Measurements from ENCODE around the gene KIF3A. TPM values are rescaled to one million over a fixed set of nuclear protein-coding genes. Genes with fewer than 3 reads are reported as not detected.
A peak's percentile ranks its signal among the peaks of the same experiment; 100 is the strongest.

The KIF3A gene
- total and polyA plus RNA-seq, 4 experiments from 2014 or later, result 9.7 to 25.9 (median 18.5) TPM

DNA sequence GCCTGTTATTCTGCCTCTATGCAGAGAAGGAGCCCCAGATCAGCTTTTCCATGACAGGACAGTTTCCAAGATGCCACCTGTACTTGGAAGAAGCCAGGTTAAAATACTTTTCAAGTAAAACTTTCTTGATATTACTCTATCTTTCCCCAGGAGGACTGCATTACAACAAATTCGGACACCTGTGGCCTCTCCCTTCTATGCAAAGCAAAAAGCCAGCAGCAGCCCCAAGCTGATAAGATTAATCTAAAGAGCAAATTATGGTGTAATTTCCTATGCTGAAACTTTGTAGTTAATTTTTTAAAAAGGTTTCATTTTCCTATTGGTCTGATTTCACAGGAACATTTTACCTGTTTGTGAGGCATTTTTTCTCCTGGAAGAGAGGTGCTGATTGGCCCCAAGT, 63.9 kb downstream of the KIF3A start:
- intact Hi-C loops (cut with micrococcal nuclease), result no loop called here
- Histone ChIP-seq H3K36me3 (ENCODE audit: insufficient read depth, low read length) (no peaks in the 10 kb centered on the region), H3K4me1 (ENCODE audit: insufficient read depth, low read length) (peaks cover 12% of the 10 kb centered on the region), H3K27me3 (ENCODE audit: insufficient read depth, low read length) (no peaks in the 10 kb centered on the region), H3K27ac (ENCODE audit: low read depth, low read length) (no peak overlapping the region), H3K4me3 (ENCODE audit: low read length in 2 of 2) (no peak overlapping the region), H3K9me3 (ENCODE audit: control insufficient read depth in 1 of 2, low read length in 2 of 2) (no peaks in the 10 kb centered on the region)
- POLR2A ChIA-PET (ENCODE audit: partially characterized antibody), result no interaction called here
- CTCF ChIA-PET (ENCODE audit: partially characterized antibody), result no interaction called here
- Mint-ChIP-seq H3K4me1 (peaks cover 8 to 29% (median 10%) of the 10 kb centered on the region in 4 donors), H3K9me3 (no peaks in the 10 kb centered on the region), H3K27ac (peak overlapping the region in 2 of 7 donors; percentile 36 to 79), H3K4me3 (peak overlapping the region in 1 of 8 donors; percentile 8), H3K36me3 (no peaks in the 10 kb centered on the region), H3K27me3 (peaks cover 1 to 2% of the 10 kb centered on the region in 2 donors)
- no peak for DNase-seq

DNA sequence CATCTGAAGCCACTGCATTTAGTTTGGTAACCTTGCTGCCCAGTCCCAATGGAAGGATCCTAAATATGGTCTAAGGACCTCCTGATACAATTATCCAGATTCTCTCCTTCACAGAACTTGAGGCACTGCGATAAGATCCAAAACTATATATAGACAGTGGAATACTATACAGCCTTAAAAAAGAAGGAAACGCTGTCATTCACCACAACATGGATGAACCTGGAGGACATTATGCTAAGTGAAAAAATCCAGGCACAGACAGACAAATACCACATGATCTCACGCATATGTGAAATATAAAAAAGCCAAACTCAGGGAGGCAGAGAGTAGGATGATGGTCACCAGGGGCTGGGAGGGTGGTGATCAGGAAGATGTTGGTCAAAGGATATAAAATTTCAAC, 66.3 kb downstream of the KIF3A start:
- H3K4me1 ChIP-seq (ENCODE audit: insufficient read depth, low read length), result peaks cover 12% of the 10 kb centered on the region
- no peaks in the 10 kb centered on the region for H3K9me3 ChIP-seq (ENCODE audit: control insufficient read depth in 1 of 2, low read length in 2 of 2)
- H3K36me3 Mint-ChIP-seq, result no peaks in the 10 kb centered on the region
- H3K27me3 ChIP-seq (ENCODE audit: insufficient read depth, low read length), result no peaks in the 10 kb centered on the region
- CTCF ChIA-PET (ENCODE audit: partially characterized antibody), result no interaction called here
- DNase-seq, result no peak
- POLR2A ChIA-PET (ENCODE audit: partially characterized antibody), result no interaction called here
- no peak overlapping the region for H3K4me3 Mint-ChIP-seq
- intact Hi-C loops (cut with micrococcal nuclease), result no loop called here
- peaks cover 8 to 19% (median 9%) of the 10 kb centered on the region in 4 donors for H3K4me1 Mint-ChIP-seq
- H3K27ac Mint-ChIP-seq, result peak overlapping the region in 1 of 7 donors; percentile 54
- no peaks in the 10 kb centered on the region for H3K36me3 ChIP-seq (ENCODE audit: insufficient read depth, low read length)
- H3K27me3 Mint-ChIP-seq, result peaks cover 1 to 2% of the 10 kb centered on the region in 2 donors
- H3K27ac ChIP-seq (ENCODE audit: low read depth, low read length), result no peak overlapping the region
- no peaks in the 10 kb centered on the region for H3K9me3 Mint-ChIP-seq
- no peak overlapping the region for H3K4me3 ChIP-seq (ENCODE audit: low read length in 2 of 2)

DNA sequence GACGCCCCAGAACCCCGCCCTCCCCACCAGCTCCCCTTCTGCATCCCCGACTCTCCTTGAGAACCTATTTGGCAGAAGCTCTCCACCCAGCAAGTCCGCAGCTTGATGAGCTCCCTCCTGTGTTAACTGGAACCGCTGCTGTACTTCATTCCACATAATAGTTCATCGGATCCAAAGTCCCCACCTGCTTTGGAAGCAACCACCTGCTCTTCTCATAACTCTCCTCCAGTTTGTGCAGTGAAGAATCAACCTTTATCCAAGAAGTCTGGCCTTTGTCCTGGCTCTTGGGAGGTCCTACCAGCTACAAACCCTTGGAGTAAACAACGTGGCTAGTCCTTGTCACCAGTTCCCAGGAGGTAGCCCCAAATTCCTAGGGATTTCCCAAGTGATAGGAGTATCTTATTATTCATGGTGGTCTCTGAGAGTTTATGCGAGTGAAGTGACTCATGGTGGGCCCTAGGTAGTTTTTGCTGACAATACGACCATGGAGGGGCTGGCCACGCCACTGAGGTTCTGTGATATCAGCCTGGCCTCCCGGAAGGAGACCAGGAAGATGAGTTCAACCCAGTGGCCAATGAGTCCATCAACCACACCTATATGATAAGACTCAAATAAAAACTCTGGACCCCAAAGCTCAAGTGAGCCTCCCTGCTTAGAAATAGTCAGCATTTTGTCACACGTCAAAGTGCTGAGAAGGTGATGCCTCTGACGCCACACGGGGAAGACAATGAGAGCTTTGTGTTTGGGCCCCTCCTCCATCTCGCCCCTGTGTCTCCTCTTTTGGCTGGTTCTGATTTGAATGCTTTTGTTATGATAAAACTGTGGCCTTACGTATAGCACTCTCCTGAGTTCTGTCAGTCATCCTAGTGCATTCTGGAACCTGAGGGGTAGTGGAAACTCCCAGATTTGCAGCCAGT, 67.1 kb downstream of the KIF3A start:
- Mint-ChIP-seq H3K36me3 (no peaks in the 10 kb centered on the region), H3K27me3 (peaks cover 1 to 2% of the 10 kb centered on the region in 2 donors), H3K27ac (no peak overlapping the region), H3K9me3 (no peaks in the 10 kb centered on the region), H3K4me1 (peaks cover 7 to 18% (median 10%) of the 10 kb centered on the region in 4 donors), H3K4me3 (no peak overlapping the region)
- POLR2A ChIA-PET (ENCODE audit: partially characterized antibody), result no interaction called here
- Histone ChIP-seq H3K4me1 (ENCODE audit: insufficient read depth, low read length) (peaks cover 8% of the 10 kb centered on the region), H3K9me3 (ENCODE audit: control insufficient read depth in 1 of 2, low read length in 2 of 2) (no peaks in the 10 kb centered on the region), H3K27ac (ENCODE audit: low read depth, low read length) (no peak overlapping the region), H3K4me3 (ENCODE audit: low read length in 2 of 2) (no peak overlapping the region), H3K27me3 (ENCODE audit: insufficient read depth, low read length) (no peaks in the 10 kb centered on the region), H3K36me3 (ENCODE audit: insufficient read depth, low read length) (no peaks in the 10 kb centered on the region)
- CTCF ChIA-PET (ENCODE audit: partially characterized antibody), result no interaction called here
- intact Hi-C loops (cut with micrococcal nuclease), result no loop called here
- DNase-seq, result no peak

DNA sequence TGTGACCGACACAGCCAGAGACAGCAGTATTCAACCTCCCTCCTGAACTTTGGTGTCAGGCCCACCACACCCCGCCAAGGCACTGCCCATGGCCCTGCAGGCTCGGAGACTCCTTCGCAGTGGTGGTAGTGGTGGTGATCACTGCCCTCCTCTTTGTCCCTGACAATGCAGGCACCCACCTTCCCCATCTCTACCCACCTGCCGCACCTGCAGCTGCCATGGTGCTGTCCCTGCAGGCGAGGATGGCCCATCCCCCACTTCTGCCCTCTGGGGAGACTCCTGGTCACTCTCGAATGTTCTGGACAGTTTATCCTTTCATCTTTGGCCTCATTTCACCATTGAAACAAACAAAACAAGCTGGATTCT, 67.9 kb downstream of the KIF3A start:
- Mint-ChIP-seq H3K4me1 (peaks cover 4 to 13% (median 7%) of the 10 kb centered on the region in 4 donors), H3K27me3 (peaks cover 1 to 2% of the 10 kb centered on the region in 2 donors), H3K4me3 (no peak overlapping the region), H3K27ac (no peak overlapping the region), H3K9me3 (no peaks in the 10 kb centered on the region), H3K36me3 (no peaks in the 10 kb centered on the region)
- H3K4me3 ChIP-seq (ENCODE audit: low read length in 2 of 2), result no peak overlapping the region
- H3K27ac ChIP-seq (ENCODE audit: low read depth, low read length), result no peak overlapping the region
- CTCF ChIA-PET (ENCODE audit: partially characterized antibody), result no interaction called here
- POLR2A ChIA-PET (ENCODE audit: partially characterized antibody), result no interaction called here
- H3K27me3 ChIP-seq (ENCODE audit: insufficient read depth, low read length), result no peaks in the 10 kb centered on the region
- H3K4me1 ChIP-seq (ENCODE audit: insufficient read depth, low read length), result peaks cover 4% of the 10 kb centered on the region
- intact Hi-C loops (cut with micrococcal nuclease), result no loop called here
- DNase-seq, result no peak
- no peaks in the 10 kb centered on the region for H3K9me3 ChIP-seq (ENCODE audit: control insufficient read depth in 1 of 2, low read length in 2 of 2)
- no peaks in the 10 kb centered on the region for H3K36me3 ChIP-seq (ENCODE audit: insufficient read depth, low read length)

DNA sequence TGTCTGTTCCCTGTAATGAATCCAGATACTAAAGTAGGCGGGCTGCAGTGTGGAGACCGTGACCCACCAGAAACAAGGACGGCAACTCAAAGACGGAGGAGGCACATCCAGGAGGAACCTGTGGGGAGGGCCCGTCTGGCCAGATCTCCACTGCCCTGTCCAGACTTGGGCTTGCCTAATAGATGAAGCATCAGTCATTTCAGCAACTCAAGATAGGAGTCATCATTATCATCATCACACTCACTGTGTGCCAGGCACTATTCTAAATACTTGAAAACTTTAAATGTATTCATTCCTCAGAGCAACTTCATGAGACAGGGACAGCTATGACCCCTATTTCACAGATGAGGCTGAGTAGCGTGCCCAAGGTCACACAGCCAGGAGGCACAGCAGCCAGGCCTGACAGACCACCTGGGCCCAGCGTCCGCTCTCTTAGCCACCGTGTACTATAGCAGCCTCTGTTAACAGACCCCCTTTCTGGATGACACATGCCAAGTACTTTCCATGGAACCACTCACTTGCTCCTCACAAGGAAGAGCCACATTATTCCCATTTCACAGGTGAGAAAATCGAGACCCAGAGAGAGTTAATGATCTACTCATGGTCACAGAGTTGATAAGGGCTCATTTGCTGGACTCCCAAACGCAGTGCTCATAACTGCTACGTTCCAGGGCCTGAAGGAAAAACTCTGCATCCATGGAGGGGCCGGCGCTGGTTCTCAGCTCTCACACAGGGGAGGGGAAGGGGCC, 68.5 kb downstream of the KIF3A start:
- ChIA-PET CTCF (ENCODE audit: partially characterized antibody) (no interaction called here), POLR2A (ENCODE audit: partially characterized antibody) (no interaction called here)
- Histone ChIP-seq H3K4me3 (ENCODE audit: low read length in 2 of 2) (no peak overlapping the region), H3K36me3 (ENCODE audit: insufficient read depth, low read length) (no peaks in the 10 kb centered on the region), H3K27ac (ENCODE audit: low read depth, low read length) (no peak overlapping the region), H3K27me3 (ENCODE audit: insufficient read depth, low read length) (no peaks in the 10 kb centered on the region), H3K4me1 (ENCODE audit: insufficient read depth, low read length) (peaks cover 6% of the 10 kb centered on the region), H3K9me3 (ENCODE audit: control insufficient read depth in 1 of 2, low read length in 2 of 2) (no peaks in the 10 kb centered on the region)
- Mint-ChIP-seq H3K27ac (no peak overlapping the region), H3K27me3 (peaks cover 1 to 2% of the 10 kb centered on the region in 2 donors), H3K36me3 (no peaks in the 10 kb centered on the region), H3K4me3 (no peak overlapping the region), H3K4me1 (peaks cover 4 to 13% (median 5%) of the 10 kb centered on the region in 4 donors), H3K9me3 (no peaks in the 10 kb centered on the region)
- intact Hi-C loops (cut with micrococcal nuclease), result no loop called here
- no peak for DNase-seq

DNA sequence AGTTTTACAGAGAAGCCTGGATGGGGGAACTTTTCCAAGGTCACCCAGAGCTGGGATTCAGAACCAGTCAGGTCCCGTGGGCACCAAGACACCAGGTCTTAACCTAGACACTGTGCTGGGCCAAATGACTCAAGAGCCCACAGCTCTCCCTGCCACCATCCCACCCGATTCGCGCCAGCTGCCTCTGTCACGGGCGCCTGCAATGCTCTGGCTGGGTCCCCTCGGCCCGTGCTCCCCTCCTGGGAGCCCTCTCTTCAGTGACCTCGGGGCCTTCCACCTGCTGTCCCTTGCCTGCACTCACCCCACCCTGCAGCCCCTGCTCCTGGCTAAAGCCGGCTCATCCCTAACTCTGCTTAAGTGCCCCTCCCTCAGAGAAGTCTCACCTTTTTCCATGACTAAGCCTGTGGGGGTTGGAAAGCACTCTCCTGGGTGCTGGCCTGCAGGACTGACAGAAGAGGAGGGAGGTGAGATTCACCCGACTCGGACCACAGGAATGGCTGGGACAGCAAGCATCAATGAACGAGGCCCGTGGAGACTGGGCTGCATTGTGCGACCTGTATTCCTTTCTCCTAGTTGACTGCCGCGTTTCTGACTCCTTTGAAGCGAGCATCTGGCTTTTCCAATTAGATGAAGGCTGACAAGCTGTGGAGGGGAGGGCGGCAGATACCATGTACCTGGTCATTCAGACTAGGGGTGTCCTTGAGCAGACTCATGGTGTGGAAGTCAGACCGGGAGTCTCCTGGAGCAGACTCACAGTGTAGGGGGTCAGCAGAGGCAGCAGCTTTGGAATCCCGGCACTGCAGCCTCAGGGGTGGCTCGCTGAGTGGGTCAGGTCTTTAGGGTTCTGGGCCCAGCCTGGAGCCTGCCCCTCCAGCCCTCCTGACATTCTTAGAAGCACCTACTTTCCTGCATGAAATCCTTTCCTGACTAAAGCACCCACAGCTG, 69.3 kb downstream of the KIF3A start:
- no peak for DNase-seq

More for the DNA sequence above, 69.3 kb downstream of the KIF3A start:
- H3K27me3 ChIP-seq (ENCODE audit: insufficient read depth, low read length), result no peaks in the 10 kb centered on the region
- no peaks in the 10 kb centered on the region for H3K36me3 ChIP-seq (ENCODE audit: insufficient read depth, low read length)
- H3K27ac ChIP-seq (ENCODE audit: low read depth, low read length), result no peak overlapping the region
- intact Hi-C loops (cut with micrococcal nuclease), result no loop called here
- CTCF ChIA-PET (ENCODE audit: partially characterized antibody), result no interaction called here
- peaks cover 14% of the 10 kb centered on the region for H3K4me1 ChIP-seq (ENCODE audit: insufficient read depth, low read length)
- POLR2A ChIA-PET (ENCODE audit: partially characterized antibody), result no interaction called here
- H3K27me3 Mint-ChIP-seq, result peaks cover 1 to 2% of the 10 kb centered on the region in 2 donors
- no peaks in the 10 kb centered on the region for H3K9me3 ChIP-seq (ENCODE audit: control insufficient read depth in 1 of 2, low read length in 2 of 2)
- no peak overlapping the region for H3K4me3 ChIP-seq (ENCODE audit: low read length in 2 of 2)
- H3K4me1 Mint-ChIP-seq, result peaks cover 8 to 15% (median 11%) of the 10 kb centered on the region in 4 donors
- peak overlapping the region in 1 of 7 donors; percentile 23 for H3K27ac Mint-ChIP-seq
- H3K4me3 Mint-ChIP-seq, result no peak overlapping the region
- H3K36me3 Mint-ChIP-seq, result no peaks in the 10 kb centered on the region
- no peaks in the 10 kb centered on the region for H3K9me3 Mint-ChIP-seq

All from CD4-positive, alpha-beta memory T cell (primary cell).